Effector CD4-positive, alpha-beta T cell (primary cell): ENCODE data around the gene DNAJB14.
"Not testable (repeated sequence)": the region's sequence is repeated elsewhere in the genome, so short reads cannot be mapped to it uniquely, and the experiment has no call there.

Experiments used
- DNase-seq: peaks from one replicate; pipeline ENCODE4 v3.0.0-alpha.2; 2020
- total RNA-seq: gene quantifications from one replicate; lab custom pipeline; 2026; lab: John Stamatoyannopoulos, UW

DNAJB14 gene
- 119 reads per million, percentile 85 among the genes with 10 or more reads in this experiment for total RNA-seq

DNA sequence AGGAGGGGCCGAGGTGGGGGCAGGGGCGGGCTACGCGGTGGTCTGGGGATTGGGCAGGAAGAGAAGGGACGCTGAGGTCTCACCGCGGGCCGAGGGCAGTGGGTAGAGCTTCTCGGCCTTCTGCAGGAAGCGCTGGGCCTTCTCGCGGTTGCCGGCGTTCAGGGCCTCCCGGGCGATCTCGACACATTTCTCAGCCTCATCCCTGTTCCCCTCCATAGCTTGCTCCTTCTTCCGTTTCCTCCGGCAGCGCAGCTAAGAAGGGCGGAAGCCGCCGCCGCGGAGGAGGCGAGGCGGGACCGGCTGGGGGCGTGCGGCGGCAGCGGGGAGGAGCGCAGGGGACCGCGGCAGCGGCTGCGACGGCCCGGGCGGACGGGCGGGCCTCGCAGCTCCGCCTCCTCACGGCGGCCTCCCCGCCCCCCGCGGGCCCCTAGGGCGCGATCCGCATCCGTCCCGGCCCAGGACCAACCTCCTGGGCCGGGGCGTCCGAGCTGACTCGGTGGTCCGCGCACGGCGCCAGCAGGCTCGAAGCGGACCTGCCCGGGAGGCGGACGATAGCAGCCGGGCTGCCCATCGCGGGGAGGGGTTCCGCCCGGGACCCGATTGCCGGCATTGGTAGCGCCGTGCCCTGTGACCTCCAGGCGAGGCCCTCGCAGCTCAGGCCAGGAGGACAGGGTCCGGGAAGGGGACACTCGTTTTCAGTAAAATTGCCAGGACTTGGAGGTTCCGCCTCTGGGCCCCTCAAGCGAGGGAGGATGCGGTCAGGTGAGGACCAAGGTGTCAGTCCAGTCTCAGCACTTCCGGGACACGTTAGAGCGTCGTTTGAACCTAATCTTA, at the start of gene DNAJB14:
Gene DNAJB14 (minus strand): TSS at position 263 of the 834 bp plus-strand sequence. CDS start 47 bp downstream, at position 216.
- DNase-seq = peak; percentile 76

DNA sequence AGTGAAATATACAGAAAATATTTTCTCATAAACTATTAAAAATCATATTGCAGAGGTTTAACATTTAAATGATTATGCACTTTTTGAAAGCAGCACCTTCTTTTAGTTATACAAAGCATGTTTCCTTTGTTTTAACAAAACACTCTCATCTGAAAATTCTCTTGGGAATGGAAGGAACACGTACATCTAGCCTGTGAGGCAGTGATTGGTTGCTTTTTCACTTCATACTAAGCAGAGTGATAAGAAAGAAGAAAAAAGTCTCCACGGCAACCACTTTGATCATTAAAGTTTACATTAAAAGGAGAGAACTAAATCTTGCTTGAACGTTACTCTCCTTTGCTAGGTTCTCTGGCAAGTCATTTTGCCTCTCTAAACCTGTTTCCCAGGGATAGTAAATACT, 45.3 kb upstream of the DNAJB14 start:
- DNase-seq = no peak

DNA sequence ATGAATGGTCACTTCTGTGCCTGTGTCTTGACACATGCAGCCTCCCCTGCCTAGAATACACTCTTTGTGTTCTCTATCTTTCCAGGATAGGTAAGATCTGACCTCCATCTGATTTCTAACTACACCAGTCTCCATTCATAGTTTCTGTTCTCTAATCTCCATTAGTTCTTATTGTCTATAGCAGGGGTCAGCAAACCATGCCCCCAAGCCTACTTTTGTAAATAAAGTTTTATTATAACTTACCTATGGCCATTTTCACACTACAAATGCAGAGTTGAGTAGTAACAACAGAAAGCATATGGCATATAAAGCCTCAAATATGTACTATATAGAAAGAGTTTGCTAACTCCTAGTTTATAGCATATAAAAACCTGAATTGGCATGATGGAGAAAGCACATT, 41.3 kb upstream of the DNAJB14 start:
- DNase-seq = no peak

DNA sequence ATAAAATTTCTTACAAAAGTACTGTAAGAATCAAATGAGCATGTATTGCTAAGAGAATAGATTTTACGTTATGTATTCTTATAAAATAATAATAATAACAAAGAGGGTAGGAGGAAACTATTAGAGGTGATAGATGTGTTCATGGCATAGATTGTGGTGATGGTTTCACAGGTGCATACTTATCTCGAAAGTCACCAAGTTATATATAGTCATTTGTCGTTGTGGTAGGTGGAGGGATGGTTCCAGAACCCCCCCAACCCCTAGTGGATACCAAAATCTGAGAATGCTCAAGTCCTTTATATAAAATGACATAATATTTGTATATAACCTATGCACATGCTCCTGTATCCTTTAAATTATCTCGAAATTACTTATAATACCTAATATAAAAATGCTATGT, 40.4 kb upstream of the DNAJB14 start:
- DNase-seq = no peak

DNA sequence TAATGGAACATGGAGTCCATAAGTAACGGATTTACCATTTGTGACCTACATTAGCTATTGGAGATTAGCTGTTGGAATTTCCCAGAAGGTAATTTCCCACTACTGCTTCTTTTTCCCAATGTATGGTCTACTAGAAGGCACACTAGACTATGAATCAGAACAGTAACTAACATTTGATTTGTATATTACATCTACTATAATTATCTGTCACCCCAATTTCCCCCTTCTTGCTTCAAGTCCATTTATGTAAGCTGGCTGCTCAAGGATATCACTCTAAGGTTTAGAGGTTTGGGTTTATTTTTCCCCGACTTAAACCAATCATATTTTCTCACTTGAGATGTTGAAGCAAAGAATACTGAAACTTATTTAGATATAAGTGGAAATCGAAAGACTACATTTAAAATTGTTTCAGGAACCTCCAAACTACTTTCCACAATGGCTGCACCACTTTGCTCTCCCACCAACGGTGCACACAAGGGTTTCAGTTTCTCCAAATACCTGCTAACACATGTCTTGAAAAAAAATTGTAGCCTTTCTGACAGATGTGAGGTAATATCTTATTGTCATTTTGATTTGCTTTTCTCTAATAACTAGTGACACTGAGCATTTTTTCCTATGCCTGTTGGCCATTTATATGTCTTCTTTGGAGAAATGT, 37.0 kb upstream of the DNAJB14 start:
- no peak for DNase-seq

DNA sequence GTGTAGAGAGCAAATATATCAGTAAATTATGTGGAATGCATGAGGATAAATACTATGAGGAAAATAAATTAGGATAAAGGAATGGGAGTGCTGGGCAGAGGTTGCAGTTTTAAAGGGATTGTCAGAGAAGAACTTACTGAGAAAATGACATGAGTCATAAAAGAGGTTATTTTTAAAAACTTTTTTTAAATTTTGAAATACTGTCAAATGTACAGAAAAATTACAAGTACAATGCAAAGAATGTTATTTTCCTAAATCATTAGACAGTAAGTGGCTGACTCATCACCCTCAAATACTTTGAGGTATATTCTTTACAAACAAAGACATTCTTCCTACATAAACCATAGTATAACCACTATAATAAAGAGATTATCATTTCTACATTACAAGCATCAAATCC, 33.5 kb upstream of the DNAJB14 start:
- DNase-seq = no peak

DNA sequence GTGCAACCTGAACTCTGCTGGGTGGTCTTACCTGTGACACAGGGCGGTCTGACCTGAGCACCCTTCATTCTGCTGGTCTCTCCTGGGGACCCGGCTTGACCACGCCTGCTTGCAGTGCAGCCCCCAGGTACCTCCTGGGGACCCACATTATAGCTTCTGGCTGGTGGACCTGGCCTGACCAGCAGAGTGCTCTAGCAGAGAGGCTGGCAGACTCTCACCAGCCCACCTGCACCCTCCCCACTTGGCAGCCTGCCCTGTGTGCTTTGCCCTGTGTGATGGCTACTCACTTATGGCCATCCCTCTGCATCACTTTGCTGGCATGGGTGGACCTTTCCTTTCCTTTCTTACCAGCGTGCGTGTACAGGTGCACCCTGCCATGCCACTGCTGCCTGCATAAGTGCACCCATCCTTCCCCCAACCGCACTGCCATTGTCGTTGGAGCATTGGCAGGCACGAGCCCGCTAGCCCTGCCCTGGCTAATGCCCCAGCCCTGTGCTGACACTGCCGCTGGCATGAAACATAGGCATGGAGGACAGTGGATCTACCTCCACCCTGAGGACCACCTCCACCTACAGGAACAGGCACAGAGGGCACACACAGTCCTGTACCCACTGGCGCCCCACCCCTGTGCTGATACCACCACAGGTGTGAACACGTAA, 25.2 kb upstream of the DNAJB14 start:
- DNase-seq = no peak

DNA sequence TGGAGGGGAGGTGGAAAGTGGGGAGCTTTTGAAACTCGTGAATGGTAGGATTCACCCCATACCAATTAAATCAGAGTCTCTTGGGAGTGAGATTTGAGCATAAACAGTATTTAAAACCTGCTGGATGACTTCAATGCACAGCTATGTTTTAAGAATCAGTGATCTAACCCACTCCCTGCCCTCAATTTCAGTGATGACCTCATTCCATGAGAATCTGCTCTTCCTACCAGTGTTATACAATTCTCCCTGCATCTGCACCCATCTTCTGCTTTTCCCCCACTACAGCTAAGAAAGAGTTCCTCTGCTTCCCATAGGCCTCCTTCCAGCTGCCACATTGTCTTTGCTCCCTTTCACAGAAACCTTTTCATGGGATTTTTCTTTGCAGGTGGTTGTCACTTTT, 21.9 kb upstream of the DNAJB14 start:
- DNase-seq = no peak

DNA sequence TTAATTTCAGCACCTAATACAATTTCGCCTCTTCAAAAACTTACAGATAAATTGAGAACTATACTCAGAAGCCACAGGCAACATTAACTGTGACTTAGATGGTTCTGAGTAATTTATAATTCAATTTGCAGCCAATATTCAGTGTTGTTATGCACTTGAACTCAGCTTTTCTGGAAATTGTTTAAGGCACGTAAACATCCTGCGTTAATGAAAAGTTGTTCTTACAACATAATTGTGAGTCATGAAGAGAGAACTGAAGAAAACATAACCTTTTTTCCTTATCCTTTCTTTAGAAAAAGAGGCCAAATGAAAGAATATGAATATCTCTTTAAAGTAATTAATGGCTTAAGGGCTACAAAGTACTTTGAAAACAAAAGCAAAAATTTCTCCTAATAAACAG, 20.3 kb upstream of the DNAJB14 start:
- no peak for DNase-seq

DNA sequence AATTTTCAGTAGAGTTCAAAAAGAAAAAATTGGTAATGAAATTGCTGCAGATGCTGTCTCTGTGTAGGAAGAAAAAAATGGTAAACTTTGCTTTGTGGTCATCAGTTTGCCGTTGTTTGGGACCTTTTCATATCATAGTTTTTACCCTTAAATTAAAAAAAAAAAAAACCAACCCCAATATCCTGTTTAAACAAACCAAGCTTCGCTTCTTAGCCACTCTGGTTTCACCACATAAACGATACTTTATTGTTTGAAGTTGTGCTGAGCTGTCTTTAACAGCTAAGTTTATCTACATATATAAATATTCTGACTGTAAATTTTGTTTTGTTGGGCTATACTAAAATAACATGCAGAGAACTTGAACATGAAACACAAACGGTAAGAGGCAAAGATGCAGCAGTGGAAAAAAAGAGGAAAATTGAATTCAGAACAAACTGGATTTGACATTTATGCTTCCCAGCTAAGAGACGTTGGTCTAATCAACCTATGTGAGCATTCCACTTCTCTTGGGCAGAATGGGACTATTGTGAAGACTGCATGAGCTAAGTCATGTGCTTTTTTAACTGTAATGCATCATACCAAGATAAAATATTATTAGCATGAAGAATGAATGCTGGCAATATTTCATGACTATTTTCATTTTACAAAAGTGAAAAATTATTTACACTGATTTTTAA, 19.4 kb upstream of the DNAJB14 start:
- no peak for DNase-seq

DNA sequence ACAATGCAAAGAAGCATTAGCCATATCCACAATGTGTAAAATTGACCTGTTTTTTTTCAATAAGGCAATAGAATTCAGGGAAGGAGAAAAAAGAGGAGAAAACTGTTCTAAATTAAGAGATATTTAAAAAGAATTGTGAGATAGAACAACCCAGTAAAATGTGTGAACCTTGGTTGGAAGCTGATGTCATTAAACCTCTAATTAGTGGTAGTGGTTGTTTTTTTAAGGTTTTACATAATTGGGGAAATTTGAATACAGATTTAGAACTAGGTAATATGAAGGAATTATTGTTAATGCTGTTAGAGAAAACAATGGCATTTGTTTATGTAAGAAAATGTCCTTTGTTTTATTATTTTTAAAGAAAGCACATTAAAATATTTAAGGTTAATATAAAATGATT, 18.8 kb upstream of the DNAJB14 start:
- no peak for DNase-seq

DNA sequence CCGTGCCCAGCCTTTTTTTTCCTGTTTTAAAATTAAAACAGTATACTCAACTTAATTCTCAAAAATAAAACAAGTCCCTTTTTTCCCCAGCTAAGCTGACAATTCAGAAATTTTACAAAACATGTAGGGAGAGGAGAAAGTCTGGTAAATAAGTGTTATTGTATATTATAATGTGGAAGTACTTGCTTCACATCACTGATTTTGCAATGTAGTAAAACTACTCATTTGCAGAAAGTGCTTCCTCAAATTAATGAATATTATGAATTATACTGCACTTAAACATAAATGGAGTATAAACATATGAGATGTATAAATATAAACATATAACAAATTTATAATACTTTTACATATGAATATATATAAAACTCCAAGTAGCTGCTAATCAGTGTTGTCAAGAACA, 15.3 kb upstream of the DNAJB14 start:
- no peak for DNase-seq

DNA sequence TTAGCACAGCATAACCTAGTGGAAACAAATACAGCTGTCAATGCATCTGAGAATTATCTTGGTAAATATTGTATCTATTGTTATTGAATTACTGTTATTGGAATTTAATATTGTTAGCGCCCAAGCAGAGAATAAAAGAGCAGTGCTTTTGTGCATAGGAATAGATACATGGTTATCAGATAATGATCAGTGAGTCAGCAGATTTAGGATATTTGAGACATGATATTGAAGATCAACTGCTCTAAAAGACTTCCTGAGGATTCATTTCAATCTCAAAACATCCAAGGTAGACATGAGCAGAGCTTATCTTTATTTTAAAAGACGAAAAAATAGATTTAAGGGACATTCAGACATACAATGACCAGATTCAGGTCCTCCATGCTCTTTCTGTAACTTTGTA, 14.2 kb upstream of the DNAJB14 start:
- no peak for DNase-seq

DNA sequence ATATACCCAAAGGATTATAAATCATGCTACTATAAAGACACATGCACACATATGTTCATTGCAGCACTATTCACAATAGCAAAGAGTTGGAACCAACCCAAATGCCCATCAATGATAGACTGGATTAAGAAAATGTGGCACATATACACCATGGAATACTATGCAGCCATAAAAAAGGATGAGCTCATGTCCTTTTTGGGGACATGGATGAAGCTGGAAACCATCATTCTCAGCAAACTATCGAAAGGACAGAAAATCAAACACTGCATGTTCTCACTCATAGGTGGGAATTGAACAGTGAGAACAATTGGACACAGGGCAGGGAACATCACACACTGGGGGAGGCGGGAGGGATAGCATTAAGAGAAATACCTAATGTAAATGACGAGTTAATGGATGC, 11.8 kb upstream of the DNAJB14 start:
- DNase-seq = not testable (repeated sequence)

DNA sequence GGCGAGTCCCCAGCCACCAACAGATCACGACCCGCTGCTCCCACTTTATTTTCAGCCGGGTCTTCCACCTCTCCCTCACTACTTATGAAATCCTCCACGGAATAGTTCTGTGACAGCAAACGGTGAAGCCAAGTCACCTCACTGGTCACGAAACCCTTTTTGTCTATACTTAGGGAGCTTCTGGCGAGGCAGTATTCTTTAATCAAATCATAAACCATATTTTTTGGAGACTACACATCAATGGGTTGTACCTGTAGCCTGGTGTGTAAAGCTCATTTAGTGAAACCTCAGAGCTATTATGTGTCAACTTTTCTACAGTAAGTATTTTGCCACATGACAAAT, 4.5 kb upstream of the DNAJB14 start:
- DNase-seq = no peak

DNA sequence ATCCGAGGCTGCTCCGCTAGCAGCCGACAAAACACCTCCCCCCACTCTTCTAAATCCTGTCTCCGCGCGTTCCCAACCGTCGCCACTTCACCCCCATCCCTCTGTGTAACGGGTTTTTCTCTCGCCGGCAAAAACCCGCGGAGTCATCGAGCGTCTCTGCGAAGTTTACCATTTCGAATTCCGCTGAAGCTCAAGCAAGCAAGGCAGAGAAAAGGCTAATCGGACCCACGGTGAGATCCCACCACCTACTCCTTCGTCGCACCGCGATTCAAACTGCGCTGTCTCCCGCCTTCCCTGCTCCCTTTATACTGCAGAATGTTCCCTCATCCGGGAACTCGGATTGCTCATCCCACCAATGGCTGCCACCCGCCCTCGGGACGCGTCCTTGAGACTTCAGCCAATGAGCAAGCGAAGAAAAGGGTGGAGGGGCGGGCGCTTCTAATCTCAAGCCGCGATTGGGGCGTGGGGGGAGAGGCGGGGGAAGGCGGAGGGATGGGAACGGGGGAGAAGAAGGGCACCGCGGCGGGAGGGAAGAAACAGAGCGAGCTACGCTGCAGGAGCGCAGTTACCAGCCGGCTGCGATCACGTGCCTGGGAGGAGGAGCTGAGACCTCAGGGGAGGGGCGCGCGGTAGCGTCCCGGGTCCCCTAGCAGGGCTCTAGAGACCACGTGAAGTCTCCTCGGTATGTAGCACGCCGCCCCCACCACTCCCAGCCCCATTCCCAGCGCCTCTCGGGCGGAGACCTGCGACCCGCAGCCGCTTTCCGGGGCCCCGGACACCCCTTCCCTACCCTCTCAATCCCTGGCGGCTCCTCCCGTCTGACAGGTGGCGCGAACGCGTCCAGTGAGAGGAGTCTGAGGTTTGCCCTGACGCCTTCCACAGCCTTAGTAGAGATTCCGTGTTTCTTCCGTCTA, 3.8 kb upstream of the DNAJB14 start, which contains the start of gene H2AZ1:
Gene H2AZ1 (minus strand): TSS at position 277 of the 914 bp plus-strand sequence. CDS start 105 bp downstream, at position 172.
- DNase-seq = peak; percentile 98

DNA sequence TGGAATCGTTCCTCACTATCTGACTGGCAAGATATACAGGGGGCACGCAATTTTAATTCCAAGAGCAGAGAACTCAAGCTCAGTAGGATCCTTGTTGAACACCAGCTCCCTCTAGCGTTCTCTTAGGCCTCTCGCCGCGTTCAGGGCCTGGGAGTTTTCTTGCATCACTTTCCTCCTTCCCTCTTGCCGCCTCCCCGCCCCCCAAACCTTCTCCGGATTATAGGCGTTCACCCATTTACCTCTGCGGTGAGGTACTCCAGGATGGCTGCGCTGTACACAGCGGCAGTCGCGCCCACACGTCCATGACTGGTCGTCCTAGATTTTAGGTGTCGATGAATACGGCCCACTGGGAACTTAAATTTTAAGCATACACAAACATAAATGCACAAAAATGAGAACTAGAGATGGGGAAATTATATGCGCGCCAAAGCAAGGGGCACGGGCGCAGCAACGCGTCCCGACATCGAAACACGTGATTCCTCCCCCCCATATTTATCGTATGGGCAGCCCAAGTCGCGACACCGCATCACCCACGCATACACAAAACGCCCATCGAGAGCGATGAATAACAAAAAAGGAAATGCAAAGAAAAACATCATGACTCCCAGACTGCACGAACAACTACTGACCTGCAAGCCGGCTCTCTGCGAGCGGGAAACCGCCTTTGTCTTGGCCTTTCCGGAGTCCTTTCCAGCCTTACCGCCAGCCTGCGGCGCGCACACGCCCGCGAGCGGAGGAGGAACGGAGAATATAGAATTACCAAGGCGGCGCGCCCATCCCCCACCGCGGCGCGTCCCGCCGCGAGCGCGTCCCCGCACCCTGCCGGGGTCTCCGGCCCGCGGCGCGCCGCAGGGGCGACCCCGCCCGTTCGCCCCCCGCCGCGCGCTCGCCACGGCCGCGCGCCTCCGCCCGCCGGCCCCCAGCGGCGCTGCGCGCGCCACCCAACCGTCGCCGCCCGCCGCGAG, 2.9 kb upstream of the DNAJB14 start:
- peak; percentile 84 for DNase-seq

DNA sequence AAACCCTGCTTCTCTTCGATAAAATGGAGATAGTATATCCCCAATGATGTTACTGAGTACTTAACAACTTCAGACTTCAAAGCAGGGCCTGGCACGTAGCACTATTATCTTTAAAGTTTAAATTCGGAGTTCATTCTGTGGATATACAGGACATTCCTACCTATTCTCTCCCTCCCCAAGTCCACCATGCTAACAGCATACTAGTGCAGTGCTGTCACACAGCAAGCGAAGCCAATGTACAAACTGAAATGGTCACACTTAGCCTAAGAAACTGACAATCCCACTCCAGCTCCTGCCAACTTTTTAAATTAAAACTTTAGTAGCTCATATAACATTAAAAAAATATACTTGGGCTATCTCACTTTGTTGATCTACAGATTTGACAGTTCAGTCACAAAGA, 1.2 kb upstream of the DNAJB14 start:
- no peak for DNase-seq

DNA sequence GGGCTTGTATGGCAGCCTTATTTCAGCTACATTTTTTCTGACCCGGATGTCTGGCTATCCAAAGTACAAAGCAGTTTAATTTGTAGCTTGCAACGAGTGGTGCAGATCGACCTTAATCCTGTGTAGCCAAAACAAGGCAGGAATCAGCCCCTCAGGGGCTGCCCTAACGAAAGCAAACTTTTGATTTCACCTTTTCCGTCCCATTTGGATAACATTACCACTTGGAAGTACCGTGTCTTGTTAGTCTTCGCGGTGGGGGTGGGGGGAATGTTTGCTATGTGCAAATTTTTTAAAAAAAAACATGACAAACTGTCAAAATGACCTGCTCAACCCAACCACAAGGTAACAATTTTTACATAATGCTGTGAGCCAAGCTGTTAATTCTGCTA, 766 bp upstream of the DNAJB14 start:
- DNase-seq = no peak

DNA sequence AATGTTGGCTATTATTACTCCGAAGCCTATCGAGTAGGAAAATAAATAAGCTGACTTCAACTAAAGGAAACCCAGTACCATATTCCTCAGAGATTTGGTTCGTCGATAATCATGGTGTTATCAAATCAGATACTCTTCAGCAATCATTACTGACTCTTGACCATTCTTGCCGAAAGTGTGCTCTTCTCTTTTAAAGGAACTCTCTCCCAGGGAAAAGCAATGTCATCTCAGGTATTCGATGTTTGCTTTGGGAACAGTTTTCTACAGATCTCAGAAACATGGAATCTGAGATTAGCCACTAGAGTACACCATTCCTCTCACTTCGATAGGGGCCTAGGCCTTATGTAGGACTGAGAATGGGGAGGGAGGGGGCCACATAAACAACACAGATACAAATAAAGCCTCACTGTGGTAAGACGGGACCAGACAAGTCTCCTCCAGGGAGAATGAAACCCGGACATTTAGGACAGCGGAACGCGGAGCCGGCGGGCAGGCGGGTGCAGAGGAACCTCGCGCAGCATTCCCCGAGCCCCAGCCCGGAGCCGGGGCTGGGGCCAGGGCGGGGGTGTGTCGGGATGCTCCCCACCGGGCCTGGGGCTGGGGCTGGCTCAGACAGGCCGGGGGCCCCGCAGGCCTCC, 581 bp downstream of the DNAJB14 start:
- DNase-seq = no peak
